Measurements from ENCODE around the gene LRBA. TPM values are rescaled to one million over a fixed set of nuclear protein-coding genes. Genes with fewer than 3 reads are reported as not detected.

LRBA gene
- total RNA-seq, 2 donors from 2014 or later = 55.5 to 77.7 TPM

- H3K27ac ChIP-seq = no peak overlapping the region
- H3K4me3 ChIP-seq = no peak overlapping the region
- H3K9ac ChIP-seq (ENCODE audit: low read depth in 2 of 2, low read length in 2 of 2) = no peak overlapping the region
- H3K27me3 ChIP-seq = no peaks in the 10 kb centered on the region
- no peaks in the 10 kb centered on the region for H3K36me3 ChIP-seq
- DNase-seq = no peak
- intact Hi-C loops (cut with DNase I) = no loop called here
- H3K9me3 ChIP-seq = no peaks in the 10 kb centered on the region
- H3K4me1 ChIP-seq = no peaks in the 10 kb centered on the region
- TF ChIP-seq CTCF (IDR thresholded peaks at IDR 0.05) = no peak
Observed at GRCh38 chr4:150784939-150785338, 230.1 kb downstream of the LRBA start.

- no peak for DNase-seq
Observed at GRCh38 chr4:150784305-150784704, 230.8 kb downstream of the LRBA start.

GRCh38 chr4:150782921-150783320 is 232.2 kb downstream of the LRBA start:
- intact Hi-C loops (cut with DNase I) = no loop called here
- DNase-seq = no peak
- H3K9me3 ChIP-seq = no peaks in the 10 kb centered on the region
- no peaks in the 10 kb centered on the region for H3K4me1 ChIP-seq
- H3K4me3 ChIP-seq = no peak overlapping the region
- H3K27ac ChIP-seq = no peak overlapping the region
- no peaks in the 10 kb centered on the region for H3K36me3 ChIP-seq
- TF ChIP-seq CTCF (IDR thresholded peaks at IDR 0.05) = no peak
- no peak overlapping the region for H3K9ac ChIP-seq (ENCODE audit: low read depth in 2 of 2, low read length in 2 of 2)
- H3K27me3 ChIP-seq = no peaks in the 10 kb centered on the region

More at GRCh38 chr4:150784305-150784704, 230.8 kb downstream of the LRBA start:
- Histone ChIP-seq H3K27ac (no peak overlapping the region), H3K27me3 (no peaks in the 10 kb centered on the region), H3K9me3 (no peaks in the 10 kb centered on the region), H3K4me1 (no peaks in the 10 kb centered on the region), H3K9ac (ENCODE audit: low read depth in 2 of 2, low read length in 2 of 2) (no peak overlapping the region), H3K36me3 (no peaks in the 10 kb centered on the region), H3K4me3 (no peak overlapping the region)
- intact Hi-C loops (cut with DNase I) = no loop called here
- no peak for TF ChIP-seq CTCF (IDR thresholded peaks at IDR 0.05)

GRCh38 chr4:150782311-150782710 is 232.8 kb downstream of the LRBA start:
- Histone ChIP-seq H3K36me3 (no peaks in the 10 kb centered on the region), H3K9ac (ENCODE audit: low read depth in 2 of 2, low read length in 2 of 2) (no peak overlapping the region), H3K9me3 (no peaks in the 10 kb centered on the region), H3K4me1 (no peaks in the 10 kb centered on the region), H3K27me3 (no peaks in the 10 kb centered on the region), H3K4me3 (no peak overlapping the region), H3K27ac (no peak overlapping the region)
- no peak for TF ChIP-seq CTCF (IDR thresholded peaks at IDR 0.05)
- intact Hi-C loops (cut with DNase I) = no loop called here
- no peak for DNase-seq

- no peak overlapping the region for H3K9ac ChIP-seq (ENCODE audit: low read depth in 2 of 2, low read length in 2 of 2)
- TF ChIP-seq CTCF (IDR thresholded peaks at IDR 0.05) = no peak
- H3K27ac ChIP-seq = no peak overlapping the region
- no peak for DNase-seq
- no peaks in the 10 kb centered on the region for H3K9me3 ChIP-seq
- no peaks in the 10 kb centered on the region for H3K27me3 ChIP-seq
- H3K4me3 ChIP-seq = no peak overlapping the region
- H3K36me3 ChIP-seq = no peaks in the 10 kb centered on the region
- intact Hi-C loops (cut with DNase I) = no loop called here
- no peaks in the 10 kb centered on the region for H3K4me1 ChIP-seq
Observed at GRCh38 chr4:150781191-150781590, 233.9 kb downstream of the LRBA start.

GRCh38 chr4:150779707-150780106 is 235.4 kb downstream of the LRBA start:
- no peak overlapping the region for H3K27ac ChIP-seq
- H3K9me3 ChIP-seq = no peaks in the 10 kb centered on the region
- DNase-seq = no peak
- H3K27me3 ChIP-seq = no peaks in the 10 kb centered on the region
- no peak for TF ChIP-seq CTCF (IDR thresholded peaks at IDR 0.05)
- H3K4me1 ChIP-seq = no peaks in the 10 kb centered on the region
- H3K36me3 ChIP-seq = no peaks in the 10 kb centered on the region
- H3K4me3 ChIP-seq = no peak overlapping the region
- H3K9ac ChIP-seq (ENCODE audit: low read depth in 2 of 2, low read length in 2 of 2) = no peak overlapping the region
- intact Hi-C loops (cut with DNase I) = no loop called here

Data from colonic mucosa (tissue), 4 donors.